HG03457 (cell line): ENCODE results near the gene SLC44A5.
A peak's percentile ranks its signal among the peaks of the same experiment; 100 is the strongest.
"Not testable (repeated sequence)": the region's sequence is repeated elsewhere in the genome, so short reads cannot be mapped to it uniquely, and the experiment has no call there.

Experiments used
- ATAC-seq: cut with Tn5 transposase; IDR thresholded peaks from one replicate; pipeline ENCODE4 v1.9.1; 2021; ENCODE audit warnings: moderate number of reproducible peaks; ENCODE audit not compliant: unreplicated experiment

The SLC44A5 gene

GRCh38 chr1:75392278-75392677, 218.6 kb downstream of the SLC44A5 start:
- ATAC-seq = peak; percentile 99

DNA sequence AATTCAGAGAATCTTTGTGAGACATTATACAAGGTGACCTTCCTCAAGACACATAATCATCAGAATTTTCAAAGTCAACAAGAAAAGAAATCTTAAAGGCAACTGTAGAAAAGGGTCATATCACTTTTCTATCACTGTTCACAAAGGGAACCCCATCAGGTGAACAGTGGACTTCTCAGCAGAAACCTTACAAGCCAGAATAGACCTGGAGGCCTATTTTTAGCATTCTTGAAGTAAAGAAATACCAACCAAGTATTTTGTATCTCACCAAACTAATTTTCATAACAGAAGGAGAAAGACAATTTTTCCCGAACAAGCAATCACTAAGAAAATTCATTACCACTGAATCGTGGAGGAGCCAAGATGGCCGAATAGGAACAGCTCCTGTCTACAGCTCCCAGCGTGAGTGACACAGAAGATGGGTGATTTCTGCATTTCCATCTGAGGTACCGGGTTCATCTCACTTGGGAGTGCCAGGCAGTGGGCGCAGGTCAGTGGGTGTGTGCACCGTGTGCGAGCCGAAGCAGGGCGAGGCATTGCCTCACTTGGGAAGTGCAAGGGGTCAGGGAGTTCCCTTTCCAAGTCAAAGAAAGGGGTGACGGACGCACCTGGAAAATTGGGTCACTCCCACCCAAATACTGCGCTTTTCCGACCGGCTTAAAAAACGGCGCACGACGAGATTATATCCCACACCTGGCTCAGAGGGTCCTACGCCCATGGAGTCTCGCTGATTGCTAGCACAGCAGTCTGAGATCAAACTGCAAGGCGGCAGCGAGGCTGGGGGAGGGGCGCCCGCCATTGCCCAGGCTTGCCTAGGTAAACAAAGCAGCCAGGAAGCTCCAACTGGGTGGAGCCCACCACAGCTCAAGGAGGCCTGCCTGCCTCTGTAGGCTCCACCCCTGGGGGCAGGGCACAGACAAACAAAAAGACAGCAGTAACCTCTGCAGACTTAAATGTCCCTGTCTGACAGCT, 235.2 kb downstream of the SLC44A5 start:
- not testable (repeated sequence) for ATAC-seq

DNA sequence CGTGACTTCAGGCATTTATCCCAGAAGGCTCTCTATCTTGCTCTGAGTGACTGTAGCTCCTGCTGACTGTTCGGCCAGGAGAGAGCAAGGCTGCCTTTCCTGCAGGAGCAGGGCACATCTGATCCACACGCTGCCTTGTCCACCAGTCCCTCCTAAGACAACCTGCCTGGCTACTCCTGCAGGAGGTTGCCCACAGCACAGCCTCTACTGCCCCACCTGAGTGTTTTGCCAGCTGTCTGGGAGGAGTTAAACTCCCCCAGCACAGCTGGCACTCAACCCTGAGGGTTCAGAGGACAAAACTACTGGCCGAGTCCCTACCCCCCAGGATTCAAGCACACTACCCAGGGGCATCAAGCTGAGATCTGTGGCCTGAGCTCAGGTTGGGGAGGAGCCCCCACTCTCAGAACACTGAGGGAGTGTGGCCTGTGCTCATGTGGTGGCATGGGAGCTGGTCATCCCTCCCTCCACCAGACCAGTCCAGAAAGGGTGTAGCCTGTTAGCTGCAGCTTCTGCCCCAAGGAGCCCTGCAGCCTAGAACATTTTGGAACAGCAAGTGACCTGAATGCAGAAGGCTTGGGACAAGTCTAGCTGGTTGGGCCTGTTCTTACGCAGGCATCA, 237.3 kb downstream of the SLC44A5 start:
- no peak for ATAC-seq

DNA sequence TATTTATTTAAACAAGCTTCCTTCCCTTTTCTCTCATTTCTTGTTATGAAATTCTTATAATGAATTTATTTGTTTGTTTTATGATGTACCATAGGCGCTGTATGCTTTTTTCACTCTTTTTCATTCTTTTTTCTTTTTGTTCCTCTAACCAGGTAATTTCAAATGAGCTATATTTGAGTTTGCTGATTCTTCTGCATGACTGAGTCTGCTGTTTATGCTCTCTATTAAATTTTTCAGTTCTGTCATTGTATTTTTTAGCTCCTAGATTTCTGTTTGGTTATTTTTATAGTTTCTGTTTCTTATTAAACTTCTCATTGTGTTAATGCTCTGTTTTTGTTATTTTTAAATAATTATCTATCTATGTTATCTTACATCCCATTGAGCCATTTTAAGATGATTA, 244.3 kb downstream of the SLC44A5 start:
- ATAC-seq = no peak

GRCh38 chr1:75361260-75361659, 249.7 kb downstream of the SLC44A5 start:
- no peak for ATAC-seq

GRCh38 chr1:75354267-75354666, 256.6 kb downstream of the SLC44A5 start:
- ATAC-seq = not testable (repeated sequence)

GRCh38 chr1:75353051-75353450, 257.9 kb downstream of the SLC44A5 start:
- no peak for ATAC-seq

DNA sequence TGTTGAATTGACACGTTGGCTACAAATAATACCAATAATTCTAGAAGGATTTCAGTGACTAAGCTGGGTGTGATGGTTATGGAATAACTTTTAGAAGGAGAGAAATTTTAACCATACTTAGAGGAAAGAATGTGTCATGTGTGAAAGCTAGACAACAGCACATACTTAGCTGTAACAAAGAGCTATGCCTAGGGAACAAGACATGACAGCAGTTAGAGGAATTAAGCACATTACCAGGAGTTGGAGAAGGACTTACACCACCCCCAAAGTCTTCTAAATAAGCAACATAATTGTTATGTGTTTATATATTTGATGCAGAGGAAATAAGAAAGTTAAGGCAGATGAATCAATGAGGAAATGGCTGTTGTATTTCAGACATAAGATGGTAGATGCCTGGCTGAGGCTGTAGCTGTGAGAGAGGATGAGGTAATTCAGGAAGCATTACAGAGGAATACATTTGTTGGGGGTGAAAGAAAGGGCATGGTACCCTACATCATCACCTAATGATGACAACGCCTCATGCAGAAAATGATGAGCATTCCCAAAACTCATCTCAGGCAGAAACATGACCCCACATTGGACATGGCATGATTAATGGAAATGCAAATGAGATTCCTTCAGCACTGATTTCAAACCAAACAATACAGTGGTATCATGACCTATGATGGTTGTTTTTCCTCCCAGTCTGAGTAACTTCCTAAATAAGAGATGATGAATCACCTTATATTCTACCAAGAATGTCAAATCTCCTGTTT, 265.2 kb downstream of the SLC44A5 start:
- no peak for ATAC-seq

- no peak for ATAC-seq
Measured at GRCh38 chr1:75342786-75343185, 268.1 kb downstream of the SLC44A5 start.

DNA sequence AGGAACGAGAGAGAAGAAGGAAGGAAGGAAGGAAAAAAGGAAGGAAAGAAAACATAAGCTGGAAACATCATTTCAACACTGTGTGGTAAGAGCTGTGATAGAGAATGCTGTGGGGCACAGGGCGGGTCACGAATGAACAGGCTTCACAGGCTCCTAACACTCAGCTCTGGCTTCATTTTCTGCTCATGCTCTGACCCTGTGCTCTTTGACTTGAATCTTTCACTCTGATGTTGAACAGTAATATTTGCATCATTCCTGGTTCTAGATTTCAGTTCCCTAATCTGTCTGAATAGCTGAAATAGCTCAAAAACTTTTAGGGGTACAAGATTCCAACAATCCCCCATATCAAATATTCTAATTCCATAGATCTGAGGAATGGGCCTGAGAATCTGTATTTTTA, 269.4 kb downstream of the SLC44A5 start:
- peak; percentile 48 for ATAC-seq

DNA sequence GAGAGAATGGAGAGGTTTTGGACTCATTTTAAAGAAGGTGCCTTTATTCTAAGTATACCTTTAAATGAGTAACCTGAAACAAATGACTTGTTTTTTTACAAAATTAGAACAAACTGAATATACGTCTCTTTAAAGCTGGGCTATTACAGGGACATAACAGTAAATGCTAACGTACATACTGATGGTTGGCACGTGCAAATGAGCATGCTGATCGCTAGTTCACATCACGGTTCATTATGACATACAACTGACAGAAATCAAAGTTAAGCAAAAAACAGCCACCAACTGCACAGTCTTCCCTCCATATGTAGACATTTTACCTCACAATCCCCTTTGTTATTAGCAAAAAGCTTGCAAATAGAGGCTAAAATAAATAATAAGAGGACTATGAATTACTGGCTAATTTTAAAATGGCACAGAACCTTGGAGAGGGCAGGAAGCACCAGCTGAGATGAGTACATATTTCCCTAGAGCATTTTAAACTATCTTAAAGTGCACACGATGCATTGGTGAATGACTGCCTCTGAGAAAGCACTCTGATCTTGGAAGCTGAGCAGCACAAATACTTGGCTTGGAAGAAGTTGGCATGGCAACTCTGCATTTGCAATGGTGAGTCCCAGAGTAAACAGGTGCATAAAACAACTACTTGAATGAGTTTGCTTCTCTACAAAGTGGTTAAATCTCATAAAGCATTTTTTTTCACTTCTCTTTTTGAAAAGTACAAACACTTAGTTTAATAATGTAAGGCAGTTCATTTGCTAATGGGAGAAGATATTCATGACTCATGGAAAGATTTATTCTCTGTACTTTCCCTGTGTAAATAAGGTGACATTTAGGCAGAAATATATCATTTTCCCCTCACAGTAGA, 272.1 kb downstream of the SLC44A5 start:
- peak; percentile 85 for ATAC-seq

DNA sequence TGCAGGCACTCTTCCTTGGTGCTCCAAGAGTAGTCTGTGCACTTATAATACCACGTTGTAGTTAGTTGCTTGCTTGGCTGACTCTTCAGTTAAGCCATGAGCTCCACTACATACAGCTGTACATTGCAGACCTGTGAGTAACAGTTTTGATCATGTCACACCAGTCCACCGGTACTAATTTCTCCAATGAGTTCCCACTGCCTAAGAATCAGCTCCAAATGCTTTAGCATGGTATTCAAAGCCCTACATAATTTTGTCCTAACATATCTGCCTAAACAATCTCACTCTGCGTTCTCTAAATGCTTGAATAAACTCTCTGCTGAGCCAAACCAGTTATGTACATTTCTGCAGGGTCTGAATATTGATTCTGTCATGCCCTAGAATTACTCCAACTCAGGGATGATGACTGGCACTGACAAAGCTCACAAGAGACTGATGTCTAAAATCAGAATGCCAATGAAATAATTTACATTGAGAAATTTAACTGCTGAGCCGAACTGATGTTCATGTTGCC, 276.0 kb downstream of the SLC44A5 start:
- no peak for ATAC-seq

- ATAC-seq = no peak
Measured at GRCh38 chr1:75330624-75331023, 280.3 kb downstream of the SLC44A5 start.

GRCh38 chr1:75328691-75329090, 282.2 kb downstream of the SLC44A5 start:
- ATAC-seq = no peak

GRCh38 chr1:75327395-75327794, 283.5 kb downstream of the SLC44A5 start:
- ATAC-seq = no peak

DNA sequence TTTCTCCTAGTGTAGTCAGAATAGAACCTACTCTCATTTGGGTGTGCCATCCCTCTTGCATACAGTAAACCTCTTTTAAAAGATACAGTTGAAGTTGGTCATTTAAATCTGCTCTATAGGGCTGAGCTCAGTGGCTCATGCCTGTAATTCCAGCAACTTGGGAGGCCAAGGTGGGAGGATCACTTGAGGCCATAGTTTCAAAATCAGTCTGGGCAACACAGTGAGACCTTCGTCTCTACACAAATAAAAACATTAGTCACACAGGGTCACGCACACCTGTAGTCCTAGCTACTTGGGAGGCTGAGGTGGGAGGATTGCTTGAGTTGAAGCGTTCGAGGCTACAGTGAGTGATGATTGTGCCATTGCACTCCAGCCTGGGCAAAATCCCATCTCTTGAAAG, 292.9 kb downstream of the SLC44A5 start:
- ATAC-seq = no peak

GRCh38 chr1:75316230-75316629, 294.7 kb downstream of the SLC44A5 start:
- ATAC-seq = no peak

- ATAC-seq = no peak
Measured at GRCh38 chr1:75312620-75313019, 298.3 kb downstream of the SLC44A5 start.

DNA sequence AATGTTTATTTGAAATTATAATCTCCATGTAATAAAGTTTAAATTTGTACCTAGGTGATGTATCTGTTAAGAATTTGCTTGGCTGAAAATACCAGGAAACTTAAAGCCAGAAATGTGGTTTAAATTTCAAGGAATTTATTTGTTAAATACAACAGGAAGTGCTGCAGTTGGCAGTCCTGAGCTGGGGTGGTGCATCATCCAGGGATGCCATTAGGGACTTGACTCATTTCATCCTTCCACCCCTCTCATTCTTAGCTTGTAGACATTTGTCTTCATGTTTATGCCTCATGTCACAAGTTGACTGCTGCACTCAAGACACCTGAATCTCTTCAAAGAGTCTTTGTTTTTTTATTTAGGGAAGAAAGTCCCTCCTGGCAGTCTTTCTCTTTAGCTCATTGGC, 300.8 kb downstream of the SLC44A5 start:
- ATAC-seq = no peak

DNA sequence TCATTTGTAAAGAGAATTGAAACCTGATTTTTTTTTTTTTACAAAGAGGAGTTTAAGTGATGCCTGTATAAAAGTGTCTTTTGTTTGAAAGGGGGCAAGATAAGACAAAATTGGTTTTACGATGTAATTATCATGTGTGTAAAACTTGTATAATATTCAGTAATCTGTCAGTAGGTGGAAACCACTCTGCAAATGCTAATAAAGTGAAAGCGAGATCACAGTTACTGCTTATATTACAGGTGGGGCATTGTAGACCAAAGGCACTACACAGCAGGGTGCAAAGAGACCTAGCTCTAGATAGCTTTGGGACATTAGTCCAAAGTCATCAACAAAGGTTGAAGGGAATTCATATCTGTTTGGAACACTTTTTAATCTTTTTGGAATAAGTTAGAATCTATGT, 302.5 kb downstream of the SLC44A5 start:
- no peak for ATAC-seq
